Measurements from ENCODE around the gene EXOC6B.

DNA sequence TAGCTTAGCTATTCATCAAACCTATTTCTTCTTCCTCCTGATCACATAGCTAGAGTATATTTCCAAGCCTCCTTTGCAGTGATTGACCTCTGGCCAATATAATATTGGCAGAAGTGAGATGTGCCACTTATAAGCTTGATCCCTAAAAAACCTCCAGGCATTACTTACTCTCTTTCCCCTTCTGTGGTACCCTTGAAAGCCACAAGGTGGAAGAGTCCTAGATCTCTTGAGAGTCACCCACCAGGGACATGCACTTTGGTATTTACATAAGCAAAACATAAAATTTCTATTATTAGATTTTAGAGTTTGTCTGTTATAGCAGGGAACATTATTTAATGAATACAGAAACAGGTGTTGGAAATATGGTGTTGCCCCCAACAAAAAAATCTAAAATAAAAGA, 112.0 kb downstream of the EXOC6B start:
- TF ChIP-seq, protein P1, sequence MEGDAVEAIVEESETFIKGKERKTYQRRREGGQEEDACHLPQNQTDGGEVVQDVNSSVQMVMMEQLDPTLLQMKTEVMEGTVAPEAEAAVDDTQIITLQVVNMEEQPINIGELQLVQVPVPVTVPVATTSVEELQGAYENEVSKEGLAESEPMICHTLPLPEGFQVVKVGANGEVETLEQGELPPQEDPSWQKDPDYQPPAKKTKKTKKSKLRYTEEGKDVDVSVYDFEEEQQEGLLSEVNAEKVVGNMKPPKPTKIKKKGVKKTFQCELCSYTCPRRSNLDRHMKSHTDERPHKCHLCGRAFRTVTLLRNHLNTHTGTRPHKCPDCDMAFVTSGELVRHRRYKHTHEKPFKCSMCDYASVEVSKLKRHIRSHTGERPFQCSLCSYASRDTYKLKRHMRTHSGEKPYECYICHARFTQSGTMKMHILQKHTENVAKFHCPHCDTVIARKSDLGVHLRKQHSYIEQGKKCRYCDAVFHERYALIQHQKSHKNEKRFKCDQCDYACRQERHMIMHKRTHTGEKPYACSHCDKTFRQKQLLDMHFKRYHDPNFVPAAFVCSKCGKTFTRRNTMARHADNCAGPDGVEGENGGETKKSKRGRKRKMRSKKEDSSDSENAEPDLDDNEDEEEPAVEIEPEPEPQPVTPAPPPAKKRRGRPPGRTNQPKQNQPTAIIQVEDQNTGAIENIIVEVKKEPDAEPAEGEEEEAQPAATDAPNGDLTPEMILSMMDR (IDR thresholded peaks at IDR 0.05) = no peak; the same call in 1 of the 2 replicates
- no peak for TF ChIP-seq ZFX (IDR thresholded peaks at IDR 0.05; ENCODE audit: borderline replicate concordance)
